ENCODE results near the gene SLC16A9.

The SLC16A9 gene

DNA sequence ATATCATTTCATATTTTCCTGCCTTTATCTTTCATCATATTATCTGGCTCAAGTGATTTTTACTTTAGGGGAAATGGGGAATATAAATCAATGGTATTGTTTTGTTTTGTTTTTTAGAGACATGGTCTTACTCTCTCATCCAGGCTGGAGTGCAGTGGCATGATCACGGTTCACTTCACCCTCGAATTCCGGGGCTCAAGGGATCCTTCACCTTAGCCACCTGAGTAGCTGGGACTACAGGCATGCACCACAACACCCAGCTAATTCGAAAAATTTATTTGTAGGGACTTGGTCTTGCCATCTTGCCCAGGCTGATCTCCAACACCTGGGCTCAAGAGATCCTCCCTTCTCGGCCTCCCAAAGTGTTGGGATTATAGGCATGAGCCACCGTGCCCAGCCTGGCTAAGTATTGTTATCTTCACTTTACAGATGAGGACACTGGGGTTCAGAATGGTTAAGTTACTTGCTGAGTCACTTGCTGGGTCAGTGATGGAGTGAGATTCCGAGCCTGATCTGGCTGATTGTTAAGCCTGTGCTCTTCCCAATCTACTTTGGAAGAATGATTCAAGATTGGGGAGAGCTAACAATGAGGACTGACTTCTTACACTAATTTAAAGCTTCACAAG is 3.7 kb upstream of the SLC16A9 start:
- no peak for DNase-seq

GRCh38 chr10:59711871-59712494 is 2.3 kb upstream of the SLC16A9 start:
- no peak for DNase-seq

- DNase-seq: peak; percentile 39
Observed at GRCh38 chr10:59708816-59709394, 745 bp downstream of the SLC16A9 start.

GRCh38 chr10:59706851-59707797 is 2.5 kb downstream of the SLC16A9 start:
- no peak for DNase-seq

- DNase-seq: no peak
Observed at GRCh38 chr10:59705931-59706330, 3.7 kb downstream of the SLC16A9 start.

GRCh38 chr10:59704630-59705029 is 5.0 kb downstream of the SLC16A9 start:
- DNase-seq: no peak

- DNase-seq: peak; percentile 53
Observed at GRCh38 chr10:59702347-59702746, 7.3 kb downstream of the SLC16A9 start.

DNA sequence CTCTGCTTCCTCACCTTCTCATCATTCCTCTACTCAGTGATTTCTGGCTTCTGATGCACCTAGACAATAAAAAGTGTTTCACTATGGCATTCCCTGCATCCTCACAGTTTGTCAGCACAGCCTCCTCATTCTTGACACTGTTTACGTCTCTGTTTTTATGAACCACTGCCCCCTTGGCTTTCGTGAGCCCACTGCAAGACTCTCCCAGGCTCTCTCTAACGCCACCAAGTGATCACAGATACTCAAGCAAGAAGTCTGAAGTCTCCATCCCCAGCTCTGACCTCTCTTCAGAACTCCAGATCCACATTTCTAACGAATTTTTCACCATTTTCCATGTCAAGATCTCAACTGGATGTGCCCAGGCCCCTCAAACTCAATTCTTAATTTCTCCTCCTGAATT is 8.9 kb downstream of the SLC16A9 start:
- no peak for DNase-seq

- no peak for DNase-seq
Observed at GRCh38 chr10:59698326-59698725, 11.3 kb downstream of the SLC16A9 start.

DNA sequence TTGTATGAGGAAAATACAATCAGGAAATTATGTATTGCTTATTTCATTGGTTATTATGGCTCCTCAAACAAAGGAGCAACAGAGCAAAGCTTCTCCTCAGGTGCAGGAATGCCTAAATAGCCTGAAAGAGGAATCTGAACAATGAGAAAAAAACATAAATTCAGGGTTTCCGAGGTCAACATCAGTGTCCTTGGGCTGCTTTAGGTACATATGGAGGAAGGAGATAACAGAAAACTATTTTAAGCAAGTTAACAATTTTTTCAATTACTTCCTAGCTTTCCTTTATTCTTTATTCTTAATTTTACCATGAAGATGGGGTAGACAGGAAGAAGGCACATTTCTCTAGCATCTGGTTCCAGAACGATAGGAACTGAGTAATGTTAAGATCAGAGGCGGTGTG is 14.0 kb downstream of the SLC16A9 start:
- no peak for DNase-seq

- DNase-seq: no peak
Observed at GRCh38 chr10:59694936-59695335, 14.7 kb downstream of the SLC16A9 start.

GRCh38 chr10:59692113-59692512 is 17.5 kb downstream of the SLC16A9 start:
- DNase-seq: no peak

- no peak for DNase-seq
Observed at GRCh38 chr10:59688921-59689351, 20.7 kb downstream of the SLC16A9 start.

- DNase-seq: no peak
Observed at GRCh38 chr10:59687657-59688056, 22.0 kb downstream of the SLC16A9 start.

GRCh38 chr10:59684006-59684405 is 25.6 kb downstream of the SLC16A9 start:
- no peak for DNase-seq

GRCh38 chr10:59682986-59683937 is 26.4 kb downstream of the SLC16A9 start:
- no peak for DNase-seq

- DNase-seq: no peak
Observed at GRCh38 chr10:59680199-59680598, 29.5 kb downstream of the SLC16A9 start.

- DNase-seq: peak; percentile 81
Observed at GRCh38 chr10:59678884-59679301, 30.8 kb downstream of the SLC16A9 start.

GRCh38 chr10:59677253-59677831 is 32.3 kb downstream of the SLC16A9 start:
- no peak for DNase-seq

- DNase-seq: no peak
Observed at GRCh38 chr10:59675812-59676211, 33.8 kb downstream of the SLC16A9 start.

DNA sequence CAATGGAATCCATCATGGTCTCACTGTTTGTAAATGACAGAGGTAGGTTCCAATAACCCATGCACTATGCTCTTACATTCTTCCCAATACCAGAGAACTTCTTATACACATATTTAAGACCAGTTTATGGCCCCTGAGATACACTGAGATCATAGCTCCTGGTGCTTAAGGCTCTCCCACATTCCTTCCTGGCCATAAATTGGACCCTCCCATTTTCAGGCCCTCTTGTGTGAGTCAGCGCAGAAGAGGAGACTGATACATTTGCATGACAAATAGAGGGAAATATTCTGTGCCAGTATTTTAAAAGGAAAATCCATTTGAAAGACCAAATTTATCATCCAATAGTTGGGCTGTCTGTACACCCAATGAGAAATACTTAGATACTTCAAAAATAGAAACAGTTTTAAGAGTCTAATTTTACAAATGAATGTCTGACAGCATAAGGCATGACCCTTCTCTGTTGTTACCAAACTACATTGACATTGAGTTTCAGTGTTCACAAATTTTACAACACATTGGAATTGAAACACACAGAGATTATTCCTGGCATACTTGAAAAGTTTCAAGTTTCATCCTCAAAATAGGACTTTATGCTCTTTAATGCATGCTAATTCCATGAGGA is 35.3 kb downstream of the SLC16A9 start:
- DNase-seq: no peak

Measured in activated CD4-positive, alpha-beta T cell treated with anti-CD3 and anti-CD28 coated beads, Interleukin-2, Interleukin-6, amounts not matched to agents 100 ng/mL and 50 ng/mL, durations not matched to agents 16 hours and 8 hours (primary cell).